HepG2 (cell line): ENCODE results near the gene DNM1. TPM values are rescaled to one million over a fixed set of nuclear protein-coding genes. Genes with fewer than 3 reads are reported as not detected.
A peak's percentile ranks its signal among the peaks of the same experiment; 100 is the strongest.

Source experiments
- ARNT2 ChIP-seq: sonication (generic); formaldehyde crosslinking; IDR thresholded peaks from 2 replicates; pipeline ENCODE4 v1.8.0; 2022; ENCODE audit warnings: mild to moderate bottlenecking, low read depth, missing genetic modification reagents, moderate library complexity
- BCL3 ChIP-seq: sonication (generic); formaldehyde crosslinking; IDR thresholded peaks from 2 replicates; pipeline ENCODE4 v1.5.1; 2020; ENCODE audit warnings: mild to moderate bottlenecking, missing genetic modification reagents, moderate library complexity
- CEBPZ ChIP-seq: IDR thresholded peaks from 2 replicates; pipeline ENCODE4 v1.6.1; 2012; ENCODE audit warnings: low read length, improper control_type of control experiment
- CREB1 ChIP-seq, 2 experiments: fragments of 450-650 bp in 1 of 2; IDR thresholded peaks; 2 replicates each; pipeline ENCODE4 v1.6.1; 2016 to 2017; ENCODE audit warnings: control low read depth in 1 of 2, mild to moderate bottlenecking in 1 of 2, missing compliant biosample characterization in 1 of 2, missing genetic modification characterization in 1 of 2
- HDAC6 ChIP-seq: fragments of 200-600 bp; sonication (generic); IDR thresholded peaks from 2 replicates; pipeline ENCODE4 v1.7.0; 2017; ENCODE audit warnings: mild to moderate bottlenecking, antibody characterized with exemption, low read length, low read depth
- NCOA5 ChIP-seq: sonication (generic); formaldehyde crosslinking; IDR thresholded peaks from 2 replicates; pipeline ENCODE4 v1.4.0; 2020; ENCODE audit warnings: missing genetic modification reagents
- NFE2L2 ChIP-seq: fragments of 150-350 bp; IDR thresholded peaks from 2 replicates; pipeline ENCODE4 v1.6.1; 2014; ENCODE audit warnings: low read length
- ONECUT2 ChIP-seq: sonication (generic); formaldehyde crosslinking; IDR thresholded peaks from 2 replicates; pipeline ENCODE4 v1.4.0; 2020; ENCODE audit warnings: missing genetic modification reagents
- POLR2AphosphoS5 ChIP-seq: IDR thresholded peaks from 2 replicates; pipeline ENCODE4 v1.6.1; 2012; ENCODE audit warnings: low read depth, low read length
- SALL1 ChIP-seq: sonication (generic); formaldehyde crosslinking; IDR thresholded peaks from 2 replicates; pipeline ENCODE4 v1.8.0; 2022; ENCODE audit warnings: mild to moderate bottlenecking, missing genetic modification reagents
- STAG1 ChIP-seq: sonication (generic); formaldehyde crosslinking; IDR thresholded peaks from 2 replicates; pipeline ENCODE4 v1.4.0; 2020; ENCODE audit warnings: missing genetic modification reagents
- UBTF ChIP-seq: sonication (generic); formaldehyde crosslinking; IDR thresholded peaks from 2 replicates; pipeline ENCODE4 v1.4.0; 2020; ENCODE audit warnings: mild to moderate bottlenecking, missing genetic modification reagents
- ZBTB33 ChIP-seq: sonication (generic); formaldehyde crosslinking; IDR thresholded peaks from 2 replicates; pipeline ENCODE4 v1.4.0; 2020; ENCODE audit warnings: missing genetic modification reagents
- ZBTB7B ChIP-seq: sonication (generic); formaldehyde crosslinking; IDR thresholded peaks from 2 replicates; pipeline ENCODE4 v1.4.0; 2020; ENCODE audit warnings: missing genetic modification reagents
- ZNF335 ChIP-seq: sonication (generic); formaldehyde crosslinking; IDR thresholded peaks from 2 replicates; pipeline ENCODE4 v1.4.0; 2020; ENCODE audit warnings: missing genetic modification reagents
- ZNF510 ChIP-seq: sonication (generic); formaldehyde crosslinking; IDR thresholded peaks from 2 replicates; pipeline ENCODE4 v1.4.0; 2020; ENCODE audit warnings: low read depth, mild to moderate bottlenecking, missing genetic modification reagents
- ZNF557 ChIP-seq: sonication (generic); formaldehyde crosslinking; IDR thresholded peaks from 2 replicates; pipeline ENCODE4 v1.4.0; 2020; ENCODE audit warnings: missing genetic modification reagents
- ZNF749 ChIP-seq: sonication (generic); formaldehyde crosslinking; IDR thresholded peaks from 2 replicates; pipeline ENCODE4 v1.8.0; 2022; ENCODE audit warnings: mild to moderate bottlenecking, missing genetic modification reagents, moderate library complexity, borderline replicate concordance
- ZNF768 ChIP-seq: sonication (generic); formaldehyde crosslinking; IDR thresholded peaks from 2 replicates; pipeline ENCODE4 v1.4.0; 2020; ENCODE audit warnings: missing genetic modification reagents
- polyA plus RNA-seq, 8 experiments: library from polyadenylated mRNA; depleted of rRNA in 3 of 8; stranded (reverse) in 7 of 8; unstranded in 1 of 8; fragments of >200 nt; fragmentation: Illumina TruSeq in 4 of 8; extraction: Trizol in 4 of 8; gene quantifications; 2 replicates each; pipeline versions ENCODE4 v1.2.1 to v1.2.3, GENCODE V29; 2011 to 2016; ENCODE audit warnings: low read depth in 4 of 8, missing spikeins in 1 of 8, mixed read lengths in 1 of 8; ENCODE audit not compliant: insufficient read depth in 1 of 8
- total RNA-seq, 5 experiments: library from RNA; depleted of rRNA; stranded (reverse); fragments of >200 nt; fragmentation: Illumina TruSeq; extraction: Trizol; gene quantifications; 2 replicates each; pipeline ENCODE4 v1.2.3, GENCODE V29; 2016; ENCODE audit warnings: low read depth in 1 of 5

DNM1 gene
- total and polyA plus RNA-seq, 2 of the 13 experiments (the other 11 are each of a cell fraction or from before 2014, with no cell fraction given) = 0.13 to 0.58 TPM

- TF ChIP-seq CEBPZ = no peak
- TF ChIP-seq ONECUT2 = no peak
- TF ChIP-seq STAG1 = peak; percentile 41
- no peak for TF ChIP-seq ZNF335 (CRISPR knock-in tag)
- no peak for TF ChIP-seq BCL3 (CRISPR knock-in tag)
- TF ChIP-seq ZNF557 = 0 out of 2 replicates have a peak, but pooled peaks have one; percentile 36
- TF ChIP-seq ARNT2 (CRISPR knock-in tag) = no peak
- 0 out of 2 replicates have a peak, but pooled peaks have one; percentile 18 for TF ChIP-seq ZNF768 (CRISPR knock-in tag)
- TF ChIP-seq NFE2L2 = no peak
- TF ChIP-seq NCOA5 = no peak
- TF ChIP-seq SALL1 = 0 out of 2 replicates have a peak, but pooled peaks have one; percentile 39
- peak; percentile 18; the same call in 1 of the 2 replicates for TF ChIP-seq UBTF (CRISPR knock-in tag)
- no peak for TF ChIP-seq HDAC6
- TF ChIP-seq ZBTB7B = no peak
- TF ChIP-seq ZNF510 (CRISPR knock-in tag) = no peak
- no peak for TF ChIP-seq POLR2AphosphoS5
- TF ChIP-seq ZBTB33 (CRISPR knock-in tag) = 0 out of 2 replicates have a peak, but pooled peaks have one; percentile 24
- no peak for TF ChIP-seq ZNF749 (CRISPR knock-in tag)
- no peak for TF ChIP-seq CREB1 (IDR thresholded peaks at IDR 0.05)
- TF ChIP-seq CREB1 (CRISPR knock-in tag; IDR thresholded peaks at IDR 0.05) = no peak
Measured at GRCh38 chr9:128254855-128255759, 51.9 kb downstream of the DNM1 start (continued).
